Rectal smooth muscle tissue (tissue), 1 donor: ENCODE measurements around the gene SPATS2L.
A peak's percentile ranks its signal among the peaks of the same experiment; 100 is the strongest.

ENCODE experiments used
- H3K27ac ChIP-seq: one replicate; pipeline ENCODE4 v1.7.0; 2013; ENCODE audit warnings: low read depth, low read length, inconsistent platforms
- H3K27me3 ChIP-seq: one replicate; pipeline ENCODE4 v1.7.0; 2013; ENCODE audit warnings: low read length; ENCODE audit not compliant: control insufficient read depth, insufficient read depth
- H3K36me3 ChIP-seq: one replicate; pipeline ENCODE4 v1.7.0; 2013; ENCODE audit warnings: low read length; ENCODE audit not compliant: control insufficient read depth, insufficient read depth
- H3K4me1 ChIP-seq: one replicate; pipeline ENCODE4 v1.7.0; 2013; ENCODE audit warnings: low read length; ENCODE audit not compliant: control insufficient read depth, insufficient read depth
- H3K4me3 ChIP-seq: one replicate; pipeline ENCODE4 v1.7.0; 2013; ENCODE audit warnings: low read length
- H3K9ac ChIP-seq: one replicate; pipeline ENCODE4 v1.7.0; 2013; ENCODE audit warnings: low read length

Gene SPATS2L

DNA sequence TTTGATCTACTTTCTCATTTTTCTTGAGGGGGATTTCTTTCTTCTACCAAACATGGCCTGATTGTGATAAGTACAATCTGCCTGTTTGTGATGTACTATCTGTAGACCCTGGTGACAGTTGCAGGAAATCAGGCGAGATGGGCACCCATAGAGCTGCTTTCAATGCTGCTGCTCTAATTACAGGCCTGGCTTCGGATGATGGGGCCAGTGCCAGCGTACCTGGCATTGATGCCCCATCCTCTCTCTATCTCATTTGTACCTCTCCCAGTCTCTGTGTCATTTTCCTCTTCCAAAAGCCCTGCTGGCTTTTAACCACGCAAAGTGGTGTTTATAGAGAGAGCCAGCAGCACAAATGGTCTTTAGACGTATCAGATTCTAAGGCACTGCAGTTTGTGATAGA lies 133.5 kb downstream of the SPATS2L start:
- Histone ChIP-seq H3K9ac (no peak overlapping the region), H3K4me1 (no peaks in the 10 kb centered on the region), H3K27ac (no peak overlapping the region), H3K4me3 (no peak overlapping the region), H3K36me3 (peaks cover 4% of the 10 kb centered on the region), H3K27me3 (no peaks in the 10 kb centered on the region)

DNA sequence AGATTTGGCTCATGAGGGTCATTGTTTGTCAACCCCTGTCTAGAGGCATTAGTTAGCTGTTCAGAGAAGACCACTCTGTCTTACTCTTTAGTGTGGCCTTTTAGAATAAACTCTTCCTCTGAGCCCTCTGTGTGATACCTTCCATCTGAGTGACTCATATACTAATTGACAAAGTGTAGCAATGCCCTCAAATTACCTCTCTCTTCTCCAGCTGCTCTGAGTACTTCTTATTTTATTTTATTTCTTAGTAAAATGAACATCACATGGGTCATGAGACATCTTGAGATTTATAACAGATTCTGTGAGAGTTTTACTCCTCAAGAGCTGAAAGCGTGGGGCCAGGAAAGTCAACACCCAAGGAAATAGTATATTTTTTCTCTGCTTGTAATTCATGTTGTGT lies 136.0 kb downstream of the SPATS2L start:
- Histone ChIP-seq H3K27ac (no peak overlapping the region), H3K36me3 (peaks cover 2% of the 10 kb centered on the region), H3K9ac (no peak overlapping the region), H3K4me1 (no peaks in the 10 kb centered on the region), H3K27me3 (no peaks in the 10 kb centered on the region), H3K4me3 (no peak overlapping the region)

DNA sequence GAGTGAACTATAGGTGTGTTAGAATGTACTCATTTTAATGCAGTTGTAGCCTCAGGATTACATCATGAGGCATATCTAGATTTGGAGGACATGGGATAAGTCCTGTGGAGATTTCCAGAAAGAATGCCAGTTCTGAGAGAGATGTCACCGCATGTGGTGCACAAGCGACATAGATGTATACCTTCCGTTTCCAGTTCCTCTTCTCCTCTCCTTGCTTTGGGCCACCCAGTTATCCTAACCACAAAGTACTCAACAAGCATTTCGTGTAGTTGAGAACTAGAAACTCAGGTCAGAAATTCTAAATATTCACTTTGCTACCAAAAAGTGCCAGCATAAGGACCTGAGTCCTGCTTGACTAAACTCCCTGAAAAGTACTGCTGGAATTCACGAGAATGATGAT lies 136.9 kb downstream of the SPATS2L start:
- no peaks in the 10 kb centered on the region for H3K27me3 ChIP-seq
- peaks cover 2% of the 10 kb centered on the region for H3K36me3 ChIP-seq
- no peaks in the 10 kb centered on the region for H3K4me1 ChIP-seq
- peak overlapping the region; percentile 12 for H3K27ac ChIP-seq
- no peak overlapping the region for H3K4me3 ChIP-seq
- no peak overlapping the region for H3K9ac ChIP-seq

DNA sequence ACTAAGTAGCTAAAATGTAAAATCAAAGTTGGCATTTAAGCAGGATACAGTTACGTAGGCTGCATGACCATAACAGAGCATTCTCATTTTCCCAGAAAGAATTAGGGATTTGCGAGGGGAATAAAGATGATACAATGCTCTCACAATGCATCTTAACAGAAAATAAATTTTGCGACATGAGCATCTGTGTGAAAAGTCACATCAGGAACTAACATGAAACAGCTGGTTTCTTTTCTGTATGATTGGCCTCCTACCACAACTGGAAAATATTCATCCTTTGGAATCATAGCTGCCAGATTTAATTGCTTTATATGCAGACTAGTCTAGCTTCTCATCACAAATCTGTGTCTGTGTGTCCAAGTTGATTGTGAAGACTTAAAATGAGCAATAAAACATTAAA lies 137.4 kb downstream of the SPATS2L start:
- H3K27ac ChIP-seq = no peak overlapping the region
- peaks cover 2% of the 10 kb centered on the region for H3K36me3 ChIP-seq
- no peaks in the 10 kb centered on the region for H3K27me3 ChIP-seq
- H3K9ac ChIP-seq = no peak overlapping the region
- no peaks in the 10 kb centered on the region for H3K4me1 ChIP-seq
- no peak overlapping the region for H3K4me3 ChIP-seq

DNA sequence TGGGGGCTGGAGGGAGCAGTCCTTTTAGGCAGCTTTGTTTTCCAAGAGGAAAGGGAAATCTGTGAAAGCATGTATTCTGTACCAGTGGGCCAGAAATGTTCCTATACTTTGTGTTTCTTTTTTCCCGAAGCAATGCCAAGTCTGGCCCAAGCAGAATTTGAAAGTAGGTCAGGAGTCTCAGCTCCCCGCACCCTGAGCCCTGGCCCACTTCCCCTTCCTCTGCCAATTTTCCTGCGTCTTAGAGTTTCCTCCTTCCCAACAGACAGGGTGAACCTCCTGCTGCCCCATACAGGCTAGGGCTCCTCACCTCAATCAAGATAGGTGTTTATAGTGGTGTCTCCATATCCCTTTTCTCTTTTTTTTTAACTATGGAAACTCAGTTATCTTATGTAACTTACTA lies 138.0 kb downstream of the SPATS2L start:
- H3K4me1 ChIP-seq = peaks cover 2% of the 10 kb centered on the region
- no peak overlapping the region for H3K9ac ChIP-seq
- H3K27me3 ChIP-seq = no peaks in the 10 kb centered on the region
- no peak overlapping the region for H3K4me3 ChIP-seq
- H3K36me3 ChIP-seq = peaks cover 2% of the 10 kb centered on the region
- H3K27ac ChIP-seq = no peak overlapping the region

DNA sequence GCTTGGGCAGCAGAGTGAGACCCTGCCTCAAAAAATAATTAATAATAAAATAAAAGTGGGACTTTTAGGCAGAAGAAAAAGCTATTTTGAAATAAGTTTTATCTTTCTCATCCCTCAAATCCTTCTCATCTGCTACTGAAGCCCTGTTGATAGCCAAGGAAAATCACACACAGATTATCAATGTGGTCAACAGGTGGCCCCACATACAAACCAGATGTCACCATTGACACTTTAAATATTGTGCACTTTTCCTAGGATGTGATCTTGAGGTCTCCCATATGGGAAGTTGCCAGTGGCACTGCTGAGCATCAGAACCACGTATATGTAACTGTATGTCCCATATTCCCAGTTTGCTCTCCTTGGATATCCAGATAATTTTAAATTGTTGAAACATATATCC lies 138.8 kb downstream of the SPATS2L start:
- no peak overlapping the region for H3K27ac ChIP-seq

DNA sequence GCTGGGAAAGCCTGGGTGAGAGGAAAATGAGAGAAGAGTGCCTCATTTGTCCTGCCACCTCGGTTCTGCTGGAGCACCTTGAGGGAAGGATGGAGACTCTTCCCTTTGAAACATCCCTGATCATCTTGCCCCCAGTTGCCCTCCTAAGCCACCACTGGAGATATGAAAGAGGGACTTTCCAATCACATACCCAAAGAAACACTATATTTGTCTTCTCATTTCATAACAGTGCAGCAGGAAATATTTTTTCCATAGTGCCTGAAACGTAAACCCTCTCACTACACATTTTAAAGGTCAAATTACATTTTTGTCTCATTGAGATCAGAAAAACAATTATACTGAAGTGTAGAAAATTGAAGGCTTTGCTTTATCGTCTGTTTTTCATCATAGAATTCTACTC lies 140.1 kb downstream of the SPATS2L start:
- Histone ChIP-seq H3K4me1 (peaks cover 6% of the 10 kb centered on the region), H3K27ac (no peak overlapping the region), H3K27me3 (no peaks in the 10 kb centered on the region), H3K9ac (no peak overlapping the region), H3K4me3 (no peak overlapping the region), H3K36me3 (peaks cover 2% of the 10 kb centered on the region)

More for the DNA sequence above, 138.8 kb downstream of the SPATS2L start:
- Histone ChIP-seq H3K9ac (no peak overlapping the region), H3K36me3 (peaks cover 2% of the 10 kb centered on the region), H3K4me3 (no peak overlapping the region), H3K4me1 (peaks cover 6% of the 10 kb centered on the region), H3K27me3 (no peaks in the 10 kb centered on the region)

DNA sequence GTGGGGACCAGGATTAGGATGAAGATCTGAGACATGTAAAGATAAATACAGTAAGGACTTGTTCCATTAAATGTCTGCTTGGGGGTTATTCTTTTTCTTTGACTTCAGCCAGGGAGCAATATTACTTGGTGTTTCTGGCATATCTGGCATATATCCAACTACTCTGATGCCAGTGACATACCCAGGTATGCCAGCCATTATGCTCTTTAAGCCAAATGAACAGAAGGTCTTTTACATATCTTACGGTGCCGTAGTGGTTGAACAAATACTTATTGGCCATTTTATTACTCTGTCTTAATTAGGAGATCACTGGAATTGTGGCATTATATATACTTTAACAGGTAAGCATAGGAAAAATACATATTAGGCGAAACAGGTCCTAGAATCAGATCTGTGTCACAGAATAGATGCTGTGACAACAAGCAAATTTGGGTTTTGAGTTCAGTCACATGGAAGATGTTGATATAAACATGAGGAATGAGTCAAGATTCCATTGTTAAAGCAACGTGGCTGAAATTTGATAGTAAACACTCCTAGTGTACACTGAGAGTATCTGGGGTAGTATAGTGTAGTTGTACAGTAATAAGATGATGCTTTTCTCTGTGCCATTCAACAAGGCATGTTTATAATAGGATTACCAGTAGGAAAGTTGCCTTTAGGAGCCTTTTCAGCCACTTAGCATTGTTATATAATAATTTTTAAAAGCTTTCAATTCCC lies 140.8 kb downstream of the SPATS2L start:
- Histone ChIP-seq H3K4me1 (peaks cover 6% of the 10 kb centered on the region), H3K9ac (no peak overlapping the region), H3K36me3 (peaks cover 2% of the 10 kb centered on the region), H3K4me3 (no peak overlapping the region), H3K27me3 (no peaks in the 10 kb centered on the region), H3K27ac (no peak overlapping the region)

DNA sequence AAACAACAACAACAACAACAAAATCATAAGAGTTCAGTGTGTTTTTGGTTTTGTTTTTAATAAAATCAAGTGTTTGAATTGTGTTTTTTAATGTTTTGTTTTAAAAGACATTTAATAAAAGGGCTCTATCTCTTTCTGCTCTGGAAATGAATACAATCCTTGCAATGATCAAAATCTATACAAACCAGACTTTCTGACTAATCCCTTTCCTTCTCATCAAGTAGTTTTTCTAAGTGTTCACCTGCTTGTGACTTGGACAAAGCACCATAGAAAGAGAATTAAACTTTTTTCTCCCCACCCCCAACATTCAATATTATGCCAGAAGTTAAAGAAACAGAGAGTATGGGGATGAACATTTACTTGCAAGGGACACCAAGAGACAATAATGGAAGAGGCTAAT lies 142.0 kb downstream of the SPATS2L start:
- H3K27ac ChIP-seq = no peak overlapping the region
- no peaks in the 10 kb centered on the region for H3K27me3 ChIP-seq
- H3K9ac ChIP-seq = no peak overlapping the region
- peaks cover 2% of the 10 kb centered on the region for H3K36me3 ChIP-seq
- H3K4me1 ChIP-seq = peaks cover 6% of the 10 kb centered on the region
- H3K4me3 ChIP-seq = no peak overlapping the region

DNA sequence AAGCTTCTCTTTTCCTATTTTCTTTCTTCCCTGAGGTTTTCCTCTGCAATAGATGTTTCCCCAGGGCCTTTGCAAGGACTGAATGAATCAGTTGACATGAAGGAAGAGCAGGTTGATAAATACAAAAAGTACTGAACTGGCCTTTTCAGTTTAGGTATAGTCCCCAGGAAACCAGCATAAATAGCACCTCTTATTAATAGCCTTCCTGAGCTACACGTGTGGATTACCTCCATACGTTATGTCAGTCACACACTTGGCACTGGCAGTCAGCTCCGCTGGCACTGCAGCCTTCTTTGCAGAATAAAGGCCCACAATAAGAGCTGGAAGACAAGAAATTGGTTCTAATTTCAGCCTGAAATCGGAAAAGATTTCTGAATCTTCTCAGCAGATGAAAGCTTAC lies 142.7 kb downstream of the SPATS2L start:
- Histone ChIP-seq H3K27me3 (no peaks in the 10 kb centered on the region), H3K36me3 (peaks cover 2% of the 10 kb centered on the region), H3K4me3 (no peak overlapping the region), H3K4me1 (peaks cover 6% of the 10 kb centered on the region), H3K9ac (no peak overlapping the region), H3K27ac (no peak overlapping the region)

DNA sequence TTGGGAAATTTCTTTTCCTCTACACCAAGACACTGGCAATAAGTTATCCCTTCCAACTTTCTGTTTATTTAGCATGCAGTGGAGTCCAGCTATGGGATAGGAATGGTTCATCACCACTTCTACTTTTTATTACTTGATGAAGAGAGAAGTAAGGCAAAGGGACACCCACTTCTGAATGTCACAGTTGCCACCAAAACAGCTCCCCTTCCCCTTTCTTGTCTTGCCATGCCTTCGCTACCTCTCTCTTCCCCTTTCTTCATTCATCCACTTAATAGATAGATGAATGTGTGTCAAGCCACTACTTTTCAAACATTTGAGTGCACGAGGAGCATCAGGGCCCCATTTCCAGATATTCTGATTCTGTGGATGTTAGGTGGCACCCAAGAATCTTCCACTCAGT lies 143.8 kb downstream of the SPATS2L start:
- Histone ChIP-seq H3K36me3 (no peaks in the 10 kb centered on the region), H3K27ac (no peak overlapping the region), H3K4me3 (no peak overlapping the region), H3K4me1 (peaks cover 6% of the 10 kb centered on the region), H3K9ac (no peak overlapping the region), H3K27me3 (no peaks in the 10 kb centered on the region)

DNA sequence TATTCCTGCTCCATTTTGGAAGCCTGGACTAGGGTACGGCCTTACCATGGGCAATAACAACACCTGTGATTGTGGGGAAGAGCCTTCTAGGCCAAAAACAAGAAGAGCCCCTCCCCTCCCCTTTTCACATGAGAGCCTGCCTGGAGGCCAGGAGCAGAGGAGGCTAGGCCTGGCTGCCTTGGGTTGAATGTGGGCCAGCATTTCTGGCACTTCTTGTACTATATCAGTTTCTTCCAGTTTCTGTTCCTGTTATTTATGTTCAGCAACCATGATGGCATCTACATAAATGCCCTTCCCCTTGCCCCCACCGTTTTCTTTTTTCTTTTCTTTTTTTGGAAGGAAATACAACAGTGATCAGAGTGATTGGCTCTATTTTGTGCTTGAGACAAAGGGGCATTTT lies 145.0 kb downstream of the SPATS2L start:
- peaks cover 11% of the 10 kb centered on the region for H3K4me1 ChIP-seq
- no peaks in the 10 kb centered on the region for H3K36me3 ChIP-seq
- H3K9ac ChIP-seq = no peak overlapping the region
- H3K4me3 ChIP-seq = no peak overlapping the region
- H3K27me3 ChIP-seq = no peaks in the 10 kb centered on the region
- no peak overlapping the region for H3K27ac ChIP-seq

DNA sequence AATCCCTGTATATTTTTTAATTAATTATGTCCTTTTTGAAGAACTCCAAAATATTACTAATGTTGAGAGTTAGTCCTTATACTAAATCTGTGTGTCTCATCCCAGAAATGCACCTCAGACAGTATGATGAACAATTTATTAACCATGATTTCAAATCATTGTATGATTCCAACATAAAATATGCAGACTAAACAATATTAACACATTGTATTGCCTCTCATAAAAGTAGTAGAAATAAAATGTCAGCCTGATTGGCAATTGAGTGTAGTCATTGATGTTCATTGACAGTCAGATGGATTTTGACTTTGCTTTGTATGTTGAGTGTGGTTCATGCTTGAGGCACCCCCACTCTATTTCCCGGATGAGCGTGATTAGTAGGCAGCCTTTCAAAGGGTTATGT lies 145.9 kb downstream of the SPATS2L start:
- peaks cover 11% of the 10 kb centered on the region for H3K4me1 ChIP-seq
- H3K27ac ChIP-seq = no peak overlapping the region
- H3K27me3 ChIP-seq = no peaks in the 10 kb centered on the region
- no peak overlapping the region for H3K4me3 ChIP-seq
- H3K9ac ChIP-seq = no peak overlapping the region
- no peaks in the 10 kb centered on the region for H3K36me3 ChIP-seq
